GM12875 (cell line): ENCODE results near the gene THRB.

Experiments used
- H3K4me3 ChIP-seq: one replicate; pipeline ENCODE4 v1.5.1; 2011; ENCODE audit warnings: low read depth, low read length, control low read depth
- CTCF ChIP-seq: IDR thresholded peaks from 2 replicates; pipeline ENCODE4 v1.5.1; 2011; ENCODE audit warnings: low read depth, mild to moderate bottlenecking, control low read depth, inconsistent platforms, low read length, moderate library complexity, borderline replicate concordance; ENCODE audit not compliant: insufficient read depth

The THRB gene

GRCh38 chr3:24464389-24464788 is 30.3 kb downstream of the THRB start:
- TF ChIP-seq CTCF = no peak
- H3K4me3 ChIP-seq = no peak overlapping the region

- H3K4me3 ChIP-seq = no peak overlapping the region
- no peak for TF ChIP-seq CTCF
Observed at GRCh38 chr3:24462737-24463136, 31.9 kb downstream of the THRB start.

GRCh38 chr3:24460974-24461373 is 33.7 kb downstream of the THRB start:
- H3K4me3 ChIP-seq = no peak overlapping the region
- TF ChIP-seq CTCF = no peak

- H3K4me3 ChIP-seq = no peak overlapping the region
- no peak for TF ChIP-seq CTCF
Observed at GRCh38 chr3:24457719-24458118, 36.9 kb downstream of the THRB start.

- H3K4me3 ChIP-seq = no peak overlapping the region
- no peak for TF ChIP-seq CTCF
Observed at GRCh38 chr3:24454856-24455255, 39.8 kb downstream of the THRB start.

- no peak for TF ChIP-seq CTCF
- H3K4me3 ChIP-seq = no peak overlapping the region
Observed at GRCh38 chr3:24454393-24454792, 40.3 kb downstream of the THRB start.

GRCh38 chr3:24451461-24452099 is 43.1 kb downstream of the THRB start:
- no peak overlapping the region for H3K4me3 ChIP-seq
- no peak for TF ChIP-seq CTCF
